Nephron progenitor cell (in vitro differentiated cells): ENCODE measurements around the gene CAMTA1.
"Not testable (repeated sequence)": the region's sequence is repeated elsewhere in the genome, so short reads cannot be mapped to it uniquely, and the experiment has no call there.

Experiments
- DNase-seq: peaks from one replicate; pipeline ENCODE4 v3.0.0; 2021
- H3K27ac Mint-ChIP-seq: 2 replicates; pipeline ENCODE4 v1.8.0; 2021; ENCODE audit warnings: mild to moderate bottlenecking, moderate library complexity, mixed read lengths
- H3K27me3 Mint-ChIP-seq: 2 replicates; pipeline ENCODE4 v1.8.0; 2021; ENCODE audit warnings: mild to moderate bottlenecking, low read depth, mixed read lengths; ENCODE audit not compliant: poor library complexity
- H3K36me3 Mint-ChIP-seq: 2 replicates; pipeline ENCODE4 v1.8.0; 2021; ENCODE audit warnings: low read depth, mixed read lengths
- H3K4me1 Mint-ChIP-seq: 2 replicates; pipeline ENCODE4 v1.8.0; 2021; ENCODE audit warnings: mixed read lengths
- H3K4me3 Mint-ChIP-seq: 2 replicates; pipeline ENCODE4 v1.8.0; 2021; ENCODE audit warnings: mild to moderate bottlenecking, moderate library complexity, mixed read lengths
- H3K9me3 Mint-ChIP-seq: 2 replicates; pipeline ENCODE4 v1.8.0; 2021; ENCODE audit warnings: mild to moderate bottlenecking, moderate library complexity, mixed read lengths
- TF ChIP-seq, protein P1 (sequence below): fragments of 200-600 bp; sonication (generic); IDR thresholded peaks from 2 replicates; pipeline ENCODE4 v1.5.0; 2021; ENCODE audit warnings: antibody characterized with exemption

CAMTA1 gene

DNA sequence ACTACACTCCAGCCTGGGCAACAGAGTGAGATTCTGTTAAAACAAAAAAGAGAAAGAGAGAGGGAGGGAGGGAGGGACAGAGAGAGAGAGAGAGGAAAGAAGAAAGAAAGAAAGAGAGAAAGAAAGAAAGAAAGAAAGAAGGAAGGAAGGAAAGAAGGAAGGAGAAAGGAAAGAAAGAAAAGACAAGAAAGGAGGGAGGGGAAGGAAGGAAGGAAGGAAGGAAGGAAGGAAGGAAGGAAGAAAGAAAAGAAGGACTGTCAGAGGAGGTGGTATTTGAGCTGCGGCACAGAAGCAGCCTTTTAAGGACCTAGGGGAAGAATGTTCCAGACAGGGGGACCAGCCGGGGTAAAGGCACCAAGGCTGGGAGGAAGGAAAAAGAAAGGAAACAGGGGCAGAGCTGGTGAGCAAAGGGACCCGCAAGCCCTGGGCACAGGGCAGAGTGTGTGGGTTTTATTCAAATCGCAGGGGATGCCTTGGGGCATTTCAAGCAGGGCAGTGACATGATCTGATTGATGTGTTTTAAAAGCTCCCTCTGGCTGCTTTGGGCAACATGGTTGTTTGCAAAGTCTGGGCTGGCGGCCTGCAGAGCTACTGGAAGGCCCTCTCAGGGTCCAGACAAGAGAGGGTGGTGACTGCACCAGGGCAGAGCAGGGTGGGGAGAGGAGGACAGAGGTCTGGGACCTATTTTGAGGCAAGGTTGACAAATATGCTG is 808.9 kb downstream of the CAMTA1 start:
- H3K4me3 Mint-ChIP-seq, result no peak overlapping the region
- no peak for DNase-seq
- peaks cover 26% of the 10 kb centered on the region for H3K27me3 Mint-ChIP-seq
- peaks cover 4% of the 10 kb centered on the region for H3K9me3 Mint-ChIP-seq
- TF ChIP-seq, protein P1, sequence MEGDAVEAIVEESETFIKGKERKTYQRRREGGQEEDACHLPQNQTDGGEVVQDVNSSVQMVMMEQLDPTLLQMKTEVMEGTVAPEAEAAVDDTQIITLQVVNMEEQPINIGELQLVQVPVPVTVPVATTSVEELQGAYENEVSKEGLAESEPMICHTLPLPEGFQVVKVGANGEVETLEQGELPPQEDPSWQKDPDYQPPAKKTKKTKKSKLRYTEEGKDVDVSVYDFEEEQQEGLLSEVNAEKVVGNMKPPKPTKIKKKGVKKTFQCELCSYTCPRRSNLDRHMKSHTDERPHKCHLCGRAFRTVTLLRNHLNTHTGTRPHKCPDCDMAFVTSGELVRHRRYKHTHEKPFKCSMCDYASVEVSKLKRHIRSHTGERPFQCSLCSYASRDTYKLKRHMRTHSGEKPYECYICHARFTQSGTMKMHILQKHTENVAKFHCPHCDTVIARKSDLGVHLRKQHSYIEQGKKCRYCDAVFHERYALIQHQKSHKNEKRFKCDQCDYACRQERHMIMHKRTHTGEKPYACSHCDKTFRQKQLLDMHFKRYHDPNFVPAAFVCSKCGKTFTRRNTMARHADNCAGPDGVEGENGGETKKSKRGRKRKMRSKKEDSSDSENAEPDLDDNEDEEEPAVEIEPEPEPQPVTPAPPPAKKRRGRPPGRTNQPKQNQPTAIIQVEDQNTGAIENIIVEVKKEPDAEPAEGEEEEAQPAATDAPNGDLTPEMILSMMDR, result no peak
- H3K4me1 Mint-ChIP-seq, result peaks cover 34% of the 10 kb centered on the region
- no peak overlapping the region for H3K27ac Mint-ChIP-seq
- H3K36me3 Mint-ChIP-seq, result no peaks in the 10 kb centered on the region

DNA sequence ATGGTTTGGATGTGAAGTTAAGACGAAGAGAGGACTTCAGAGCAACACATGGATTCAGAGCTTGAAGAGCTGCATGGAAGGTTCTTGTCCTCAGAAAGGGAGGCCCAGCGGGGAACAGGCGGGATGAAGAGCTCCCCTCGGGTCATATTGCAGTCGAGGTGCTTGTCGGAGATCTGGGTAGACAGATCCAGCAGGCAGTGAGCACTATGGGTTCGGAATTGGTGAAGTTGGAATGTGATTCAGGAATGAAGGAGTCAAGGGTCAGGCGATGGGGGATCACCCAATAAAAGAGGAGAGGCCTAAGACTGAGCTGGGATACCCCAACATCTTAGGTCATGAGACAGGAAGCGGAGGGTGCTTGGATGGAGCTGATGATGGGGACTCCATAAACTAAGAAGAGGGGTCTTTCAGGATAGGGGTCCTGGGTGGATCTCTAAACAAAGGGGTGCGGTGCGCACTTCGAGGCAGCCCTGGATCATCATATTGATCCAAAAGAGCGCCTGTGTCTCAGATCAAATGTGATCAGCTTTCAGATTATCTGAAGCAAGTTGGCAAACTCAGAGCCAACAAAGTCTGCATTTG is 809.6 kb downstream of the CAMTA1 start:
- Mint-ChIP-seq H3K4me3 (no peak overlapping the region), H3K27me3 (peaks cover 28% of the 10 kb centered on the region), H3K36me3 (no peaks in the 10 kb centered on the region), H3K9me3 (peaks cover 10% of the 10 kb centered on the region), H3K4me1 (peaks cover 34% of the 10 kb centered on the region), H3K27ac (no peak overlapping the region)
- TF ChIP-seq, protein P1, result no peak
- DNase-seq, result no peak

DNA sequence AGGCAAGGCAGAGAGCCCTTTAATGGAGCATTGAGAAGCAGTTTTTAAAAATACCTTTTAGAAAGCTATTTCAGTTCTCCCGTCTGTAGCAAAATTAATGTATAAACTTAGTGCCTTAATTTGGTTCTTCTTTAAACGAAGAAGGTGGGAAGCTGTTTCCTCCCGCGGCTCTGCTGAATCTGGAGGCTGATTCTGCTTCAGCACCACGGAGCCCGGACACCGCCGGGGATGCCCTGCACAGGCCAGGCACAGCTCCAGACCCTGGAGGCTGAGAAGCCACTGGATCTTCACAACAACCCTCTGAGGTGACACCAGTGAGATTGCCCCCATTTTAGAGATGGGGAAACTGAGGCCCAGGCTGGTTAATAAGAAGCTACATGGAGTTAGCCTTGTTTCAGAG is 810.1 kb downstream of the CAMTA1 start:
- no peaks in the 10 kb centered on the region for H3K36me3 Mint-ChIP-seq
- H3K27me3 Mint-ChIP-seq, result peaks cover 24% of the 10 kb centered on the region
- H3K4me1 Mint-ChIP-seq, result peaks cover 34% of the 10 kb centered on the region
- no peak overlapping the region for H3K4me3 Mint-ChIP-seq
- no peak overlapping the region for H3K27ac Mint-ChIP-seq
- TF ChIP-seq, protein P1, result no peak
- H3K9me3 Mint-ChIP-seq, result peaks cover 15% of the 10 kb centered on the region
- DNase-seq, result peak; percentile 27

DNA sequence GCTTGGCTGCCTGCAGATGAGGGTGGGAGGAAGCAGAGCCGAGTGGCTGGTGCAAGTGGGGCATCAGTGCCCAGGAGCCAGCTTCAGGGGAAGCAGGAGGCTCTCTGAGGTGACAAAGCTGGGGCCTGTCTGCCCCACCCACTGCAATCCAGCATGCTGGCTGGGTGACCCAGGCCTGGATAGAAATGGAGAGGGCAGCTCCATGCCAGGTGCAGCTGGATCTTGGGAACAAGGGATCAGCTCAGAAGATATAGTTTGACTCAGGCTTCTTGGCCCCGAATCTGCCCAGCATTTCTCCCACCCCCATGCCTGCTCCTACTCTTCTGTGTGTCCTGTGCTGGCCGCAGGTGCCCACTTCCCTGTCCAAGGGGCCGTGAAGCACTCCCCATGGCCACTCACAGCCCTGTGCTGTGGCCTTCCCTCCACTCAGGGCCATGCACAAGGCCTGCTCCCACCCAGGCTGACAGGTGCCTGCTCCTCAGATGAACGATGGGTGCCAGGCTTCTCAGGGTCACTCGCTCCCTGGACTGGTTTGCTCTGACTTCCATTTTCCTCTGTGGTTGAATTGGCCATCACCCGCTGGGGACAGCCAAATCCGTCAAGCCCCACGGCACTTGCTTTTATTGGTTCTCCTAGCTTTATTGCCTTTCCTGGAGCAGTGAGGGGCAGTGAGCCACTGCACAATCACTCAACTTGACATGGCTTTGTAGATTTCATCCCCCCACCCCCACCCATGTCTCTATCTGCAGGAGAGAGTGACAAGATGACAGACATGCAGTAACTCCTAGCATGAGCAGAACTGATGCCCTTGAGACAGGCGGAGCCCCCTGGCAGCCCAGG is 811.1 kb downstream of the CAMTA1 start:
- H3K4me1 Mint-ChIP-seq, result peaks cover 34% of the 10 kb centered on the region
- H3K9me3 Mint-ChIP-seq, result peaks cover 16% of the 10 kb centered on the region
- peaks cover 21% of the 10 kb centered on the region for H3K27me3 Mint-ChIP-seq
- peak overlapping the region; percentile 44 for H3K4me3 Mint-ChIP-seq
- peak; percentile 48 for DNase-seq
- H3K36me3 Mint-ChIP-seq, result no peaks in the 10 kb centered on the region
- H3K27ac Mint-ChIP-seq, result peak overlapping the region; percentile 94
- TF ChIP-seq, protein P1, result no peak

DNA sequence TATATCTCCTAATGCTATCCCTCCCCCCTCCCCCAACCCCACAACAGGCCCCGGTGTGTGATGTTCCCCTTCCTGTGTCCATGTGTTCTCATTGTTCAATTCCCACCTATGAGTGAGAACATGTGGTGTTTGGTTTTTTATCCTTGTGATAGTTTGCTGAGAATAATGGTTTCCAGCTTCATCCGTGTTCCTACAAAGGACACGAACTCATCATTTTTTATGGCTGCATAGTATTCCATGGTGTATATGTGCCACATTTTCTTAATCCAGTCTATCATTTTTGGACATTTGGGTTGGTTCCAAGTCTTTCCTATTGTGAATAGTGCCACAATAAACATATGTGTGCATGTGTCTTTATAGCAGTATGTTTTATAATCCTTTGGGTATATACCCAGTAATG is 812.8 kb downstream of the CAMTA1 start:
- H3K27me3 Mint-ChIP-seq, result peaks cover 24% of the 10 kb centered on the region
- H3K4me1 Mint-ChIP-seq, result peaks cover 34% of the 10 kb centered on the region
- not testable (repeated sequence) for DNase-seq, H3K4me3 Mint-ChIP-seq, H3K27ac Mint-ChIP-seq, H3K36me3 Mint-ChIP-seq
- peaks cover 26% of the 10 kb centered on the region for H3K9me3 Mint-ChIP-seq

DNA sequence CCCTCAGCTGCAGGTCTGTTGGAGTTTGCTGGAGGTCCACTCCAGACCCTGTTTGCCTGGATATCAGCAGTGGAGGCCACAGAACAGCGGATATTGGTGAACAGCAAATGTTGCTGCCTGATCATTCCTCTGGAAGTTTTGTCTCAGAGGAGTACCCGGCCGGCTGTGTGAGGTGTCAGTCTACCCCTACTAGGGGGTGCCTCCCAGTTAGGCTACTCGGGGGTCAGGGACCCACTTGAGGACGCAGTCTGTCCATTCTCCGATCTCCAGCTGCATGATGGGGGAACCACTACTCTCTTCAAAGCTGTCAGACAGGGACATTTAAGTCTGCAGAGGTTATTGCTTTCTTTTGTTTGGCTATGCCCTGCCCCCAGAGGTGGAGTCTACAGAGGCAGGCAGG is 819.7 kb downstream of the CAMTA1 start:
- Mint-ChIP-seq H3K27me3 (peaks cover 24% of the 10 kb centered on the region), H3K4me1 (peaks cover 18% of the 10 kb centered on the region), H3K9me3 (peaks cover 34% of the 10 kb centered on the region)
- not testable (repeated sequence) for H3K4me3 Mint-ChIP-seq, H3K27ac Mint-ChIP-seq, DNase-seq, H3K36me3 Mint-ChIP-seq
